ENCODE measurements around the gene NPPA.

NPPA gene

DNA sequence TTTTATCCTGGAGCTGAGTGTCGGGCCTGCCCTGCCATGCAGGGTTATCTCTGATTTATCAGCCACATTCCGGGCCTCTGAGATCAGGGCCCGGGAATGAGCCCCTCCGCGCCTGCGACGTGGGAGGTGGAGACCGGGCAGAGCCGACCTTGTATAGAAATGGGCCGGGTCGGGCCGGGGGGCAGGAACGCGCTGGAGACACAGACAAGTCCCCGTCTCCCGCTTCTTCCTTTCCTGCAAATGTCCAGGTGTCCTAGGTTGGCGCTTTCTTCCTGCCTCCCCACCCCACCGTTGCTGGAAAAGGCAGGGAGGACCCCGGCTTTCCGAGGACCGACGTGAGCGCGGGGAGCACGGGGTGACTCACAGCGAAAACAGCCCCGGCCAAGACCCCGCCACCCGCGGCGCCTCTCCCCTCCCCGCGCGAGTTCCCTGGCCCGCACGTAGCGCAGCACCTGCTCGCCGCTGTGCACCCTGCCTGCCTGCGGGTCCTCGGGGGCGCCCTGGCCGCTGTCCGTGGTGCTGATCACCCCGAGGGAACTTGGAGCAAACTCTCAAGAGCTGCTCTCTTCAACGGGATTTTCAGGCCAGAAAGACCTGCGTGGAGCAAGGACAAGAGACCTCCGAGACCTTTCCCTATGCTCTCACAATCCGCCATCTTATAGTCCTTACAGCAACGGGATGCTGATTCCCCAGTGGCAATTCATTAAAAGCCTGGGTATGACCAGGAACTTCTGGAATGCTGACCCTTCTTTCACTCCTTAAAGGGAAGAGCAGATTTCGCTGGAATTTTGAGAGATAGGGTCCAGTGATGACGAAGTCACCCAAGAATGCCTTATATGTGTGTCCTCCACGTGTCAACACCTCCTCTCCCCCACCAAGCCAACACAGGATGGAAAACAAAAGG is 11.6 kb upstream of the NPPA start:
- ChIA-PET CTCF (interaction anchor here (1.0 to 1.3 kb wide), 2 partner anchors 11 to 23 kb away, joined by 3 to 4 read pairs; no protein-coding TSS in a partner anchor), POLR2A (no interaction called here)
- H3K4me3 ChIP-seq (ENCODE audit: low read depth, low read length): no peak overlapping the region

DNA sequence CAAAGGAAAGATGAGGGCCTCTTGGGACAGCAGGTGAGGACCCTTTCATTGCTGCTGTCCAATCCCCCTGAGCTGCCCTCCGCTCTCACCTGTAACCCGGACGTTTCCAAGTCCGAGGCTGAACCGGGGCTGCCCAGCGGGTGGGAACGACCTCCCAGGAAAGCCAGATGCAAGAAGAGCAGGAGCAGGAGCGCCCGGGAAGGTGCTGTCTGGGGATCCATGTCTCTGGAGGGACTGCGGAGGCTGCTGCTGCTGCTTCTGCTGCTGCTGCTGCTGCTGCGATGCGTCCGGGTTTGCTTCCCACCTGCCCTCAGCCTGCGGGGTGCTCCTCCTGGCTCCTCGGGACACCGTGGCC is 11.0 kb upstream of the NPPA start, which contains the start of gene NPPB:
Gene NPPB (minus strand): TSS at position 333 of the 355 bp plus-strand sequence. CDS start 112 bp downstream, at position 221.
- H3K4me3 ChIP-seq (ENCODE audit: low read depth, low read length): no peak within 1 kb of the TSS
- DNase-seq (ENCODE audit: low read depth, low spot score): no peak
- CTCF ChIA-PET: no interaction called here
- TF ChIP-seq, protein P1, sequence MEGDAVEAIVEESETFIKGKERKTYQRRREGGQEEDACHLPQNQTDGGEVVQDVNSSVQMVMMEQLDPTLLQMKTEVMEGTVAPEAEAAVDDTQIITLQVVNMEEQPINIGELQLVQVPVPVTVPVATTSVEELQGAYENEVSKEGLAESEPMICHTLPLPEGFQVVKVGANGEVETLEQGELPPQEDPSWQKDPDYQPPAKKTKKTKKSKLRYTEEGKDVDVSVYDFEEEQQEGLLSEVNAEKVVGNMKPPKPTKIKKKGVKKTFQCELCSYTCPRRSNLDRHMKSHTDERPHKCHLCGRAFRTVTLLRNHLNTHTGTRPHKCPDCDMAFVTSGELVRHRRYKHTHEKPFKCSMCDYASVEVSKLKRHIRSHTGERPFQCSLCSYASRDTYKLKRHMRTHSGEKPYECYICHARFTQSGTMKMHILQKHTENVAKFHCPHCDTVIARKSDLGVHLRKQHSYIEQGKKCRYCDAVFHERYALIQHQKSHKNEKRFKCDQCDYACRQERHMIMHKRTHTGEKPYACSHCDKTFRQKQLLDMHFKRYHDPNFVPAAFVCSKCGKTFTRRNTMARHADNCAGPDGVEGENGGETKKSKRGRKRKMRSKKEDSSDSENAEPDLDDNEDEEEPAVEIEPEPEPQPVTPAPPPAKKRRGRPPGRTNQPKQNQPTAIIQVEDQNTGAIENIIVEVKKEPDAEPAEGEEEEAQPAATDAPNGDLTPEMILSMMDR (IDR thresholded peaks at IDR 0.05; ENCODE audit: insufficient read depth, low read length, missing control alignments): no peak
- POLR2A ChIA-PET: no interaction called here

More for the DNA sequence above, 11.6 kb upstream of the NPPA start:
- TF ChIP-seq, protein P1 (IDR thresholded peaks at IDR 0.05; ENCODE audit: insufficient read depth, low read length, missing control alignments): peak; percentile 67
- DNase-seq (ENCODE audit: low read depth, low spot score): no peak

DNA sequence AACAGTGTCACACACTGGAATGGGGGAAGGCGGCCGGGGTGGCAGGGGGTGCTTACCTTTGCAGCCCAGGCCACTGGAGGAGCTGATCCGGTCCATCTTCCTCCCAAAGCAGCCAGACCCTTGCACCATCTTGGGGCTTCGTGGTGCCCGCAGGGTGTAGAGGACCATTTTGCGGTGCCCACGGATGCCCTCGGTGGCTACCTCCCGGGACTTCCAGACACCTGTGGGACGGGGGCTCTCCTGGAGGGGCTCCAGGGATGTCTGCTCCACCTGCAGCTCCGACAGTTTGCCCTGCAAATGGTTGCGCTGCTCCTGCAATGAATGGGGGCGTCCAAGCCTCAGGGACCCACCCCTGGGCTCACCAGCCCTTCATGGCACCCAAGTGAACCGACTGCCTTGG is 10.6 kb upstream of the NPPA start:
- ChIA-PET CTCF (no interaction called here), POLR2A (no interaction called here)
- TF ChIP-seq, protein P1 (IDR thresholded peaks at IDR 0.05; ENCODE audit: insufficient read depth, low read length, missing control alignments): no peak
- no peak overlapping the region for H3K4me3 ChIP-seq (ENCODE audit: low read depth, low read length)
- no peak for DNase-seq (ENCODE audit: low read depth, low spot score)

DNA sequence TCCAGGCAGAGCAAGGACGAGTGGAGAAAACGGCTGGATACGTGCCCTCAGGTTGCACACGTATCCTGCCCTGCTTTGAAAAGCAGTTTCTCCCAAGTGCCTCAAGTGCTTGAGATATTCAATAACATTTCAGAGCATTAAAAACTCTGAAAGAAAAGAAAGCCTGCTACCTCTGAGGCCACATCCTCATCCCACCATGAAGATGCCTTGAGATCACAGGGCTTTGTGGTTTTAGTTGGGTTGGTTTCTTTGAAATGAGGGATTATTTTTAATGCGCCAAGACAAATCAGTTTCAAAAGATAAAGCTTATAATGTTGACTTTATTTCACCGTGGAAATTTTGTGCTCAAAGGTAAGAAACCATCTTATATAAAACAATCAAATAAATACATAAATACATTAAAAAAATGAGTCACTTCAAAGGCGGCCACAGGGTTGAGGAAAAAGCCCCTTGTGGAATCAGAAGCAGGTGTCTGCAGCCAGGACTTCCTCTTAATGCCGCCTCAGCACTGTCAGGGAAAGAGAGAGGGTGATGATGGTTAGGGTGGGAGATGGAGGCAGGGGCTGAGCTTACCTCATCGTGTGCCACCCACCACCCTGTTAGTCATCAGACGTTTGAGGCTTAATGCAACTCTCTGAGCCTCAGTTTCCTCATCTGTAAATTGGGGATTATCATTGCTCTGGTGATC is 9.7 kb upstream of the NPPA start:
- POLR2A ChIA-PET: interaction anchor here (0.7 kb wide), 1 partner anchor 51 kb away, joined by 4 read pairs; no protein-coding TSS in a partner anchor
- TF ChIP-seq, protein P1 (IDR thresholded peaks at IDR 0.05; ENCODE audit: insufficient read depth, low read length, missing control alignments): no peak
- DNase-seq (ENCODE audit: low read depth, low spot score): no peak
- no peak overlapping the region for H3K4me3 ChIP-seq (ENCODE audit: low read depth, low read length)
- CTCF ChIA-PET: interaction anchor here (1.0 to 1.4 kb wide), 3 partner anchors 17 to 35 kb away, joined by 3 to 4 read pairs (median 3); no protein-coding TSS in a partner anchor

DNA sequence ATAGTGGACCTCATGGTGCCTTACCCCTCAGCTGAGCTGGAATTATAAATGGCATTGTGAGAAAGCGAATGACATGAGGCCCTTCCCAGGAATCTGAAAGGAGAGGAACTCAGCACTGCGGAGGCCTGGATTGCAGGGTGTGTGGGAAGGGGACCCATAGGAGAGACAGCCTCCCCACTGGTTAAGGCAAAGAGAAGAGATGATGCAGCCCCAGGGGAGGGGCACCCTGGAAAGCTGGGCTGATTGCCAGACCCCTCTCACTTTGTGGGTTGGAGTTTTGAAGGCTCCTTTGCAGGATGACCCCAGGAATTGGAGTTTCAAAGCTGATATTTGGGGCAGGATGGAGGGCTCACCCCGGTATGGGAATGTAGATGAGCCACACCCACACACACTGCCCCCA is 9.1 kb upstream of the NPPA start:
- ChIA-PET CTCF (interaction anchor here (1.0 to 1.4 kb wide), 3 partner anchors 16 to 35 kb away, joined by 3 to 4 read pairs (median 3); no protein-coding TSS in a partner anchor), POLR2A (no interaction called here)
- no peak overlapping the region for H3K4me3 ChIP-seq (ENCODE audit: low read depth, low read length)
- TF ChIP-seq, protein P1 (IDR thresholded peaks at IDR 0.05; ENCODE audit: insufficient read depth, low read length, missing control alignments): no peak
- no peak for DNase-seq (ENCODE audit: low read depth, low spot score)

DNA sequence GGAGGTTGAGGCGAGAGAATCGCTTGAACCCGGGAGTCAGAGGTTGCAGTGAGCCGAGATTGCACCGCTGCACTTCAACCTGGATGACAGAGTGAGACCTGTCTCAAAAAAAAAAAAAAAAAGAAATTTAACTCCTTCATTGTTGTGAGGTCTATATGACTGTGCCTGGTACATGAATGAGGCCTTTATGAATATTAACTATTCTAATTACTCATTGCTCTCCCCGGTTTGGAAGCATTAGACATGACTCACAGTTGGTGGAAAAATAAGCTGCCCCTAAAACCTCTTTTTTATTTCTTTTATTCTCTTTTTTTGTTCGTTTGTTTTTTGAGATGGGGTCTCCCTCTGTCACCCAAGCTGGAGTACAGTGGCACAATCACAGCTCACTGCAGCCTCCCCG is 7.8 kb upstream of the NPPA start:
- CTCF ChIA-PET: interaction anchor here (0.7 to 1.3 kb wide), 4 partner anchors 14 to 211 kb away, joined by 3 to 4 read pairs (median 3); no protein-coding TSS in a partner anchor
- H3K4me3 ChIP-seq (ENCODE audit: low read depth, low read length): no peak overlapping the region
- DNase-seq (ENCODE audit: low read depth, low spot score): no peak
- TF ChIP-seq, protein P1 (IDR thresholded peaks at IDR 0.05; ENCODE audit: insufficient read depth, low read length, missing control alignments): no peak
- POLR2A ChIA-PET: interaction anchor here (1.4 kb wide), 1 partner anchor 52 kb away, joined by 6 read pairs; no protein-coding TSS in a partner anchor

Data from AG04449 (cell line).